Ramos (cell line): ENCODE measurements around the gene THSD4.
"Not testable (repeated sequence)": the region's sequence is repeated elsewhere in the genome, so short reads cannot be mapped to it uniquely, and the experiment has no call there.

ENCODE experiments used
- in situ Hi-C: fragments of 300-500 bp; cut with MboI; formaldehyde crosslinking; loops from one replicate; pipeline ENCODE4 v1.14.3; 2022; ENCODE audit warnings: low sequenced_read_pairs; ENCODE audit not compliant: unreplicated experiment

THSD4 gene

DNA sequence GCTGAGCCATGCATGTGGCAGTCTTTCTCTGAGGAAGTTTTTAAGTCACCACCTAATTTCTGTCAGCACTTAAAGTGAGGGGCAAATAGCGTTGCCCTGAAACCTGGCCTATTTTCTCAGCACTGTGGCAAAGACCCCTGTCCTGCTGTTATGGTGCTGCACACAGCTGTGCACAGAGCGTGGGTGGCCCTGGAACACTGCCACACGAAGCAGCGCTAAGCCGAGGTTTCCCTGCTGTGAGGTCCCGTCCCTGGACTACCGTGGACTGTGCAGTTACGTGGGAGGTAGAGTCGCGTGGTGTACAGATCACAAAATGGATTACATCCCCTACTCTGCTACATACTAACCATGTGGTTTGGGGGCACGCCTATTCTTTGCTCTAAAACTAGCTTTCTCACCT, 593.5 kb downstream of the THSD4 start:
- in situ Hi-C loops, result no loop called here

GRCh38 chr15:71709808-71710418, 594.6 kb downstream of the THSD4 start:
- in situ Hi-C loops, result no loop called here

- in situ Hi-C loops, result no loop called here
Measured at GRCh38 chr15:71712182-71712581, 596.9 kb downstream of the THSD4 start.

GRCh38 chr15:71713191-71713809, 598.0 kb downstream of the THSD4 start:
- in situ Hi-C loops, result no loop called here

- in situ Hi-C loops, result no loop called here
Measured at GRCh38 chr15:71715914-71716313, 600.6 kb downstream of the THSD4 start.

- in situ Hi-C loops, result no loop called here
Measured at GRCh38 chr15:71716990-71717389, 601.7 kb downstream of the THSD4 start.

DNA sequence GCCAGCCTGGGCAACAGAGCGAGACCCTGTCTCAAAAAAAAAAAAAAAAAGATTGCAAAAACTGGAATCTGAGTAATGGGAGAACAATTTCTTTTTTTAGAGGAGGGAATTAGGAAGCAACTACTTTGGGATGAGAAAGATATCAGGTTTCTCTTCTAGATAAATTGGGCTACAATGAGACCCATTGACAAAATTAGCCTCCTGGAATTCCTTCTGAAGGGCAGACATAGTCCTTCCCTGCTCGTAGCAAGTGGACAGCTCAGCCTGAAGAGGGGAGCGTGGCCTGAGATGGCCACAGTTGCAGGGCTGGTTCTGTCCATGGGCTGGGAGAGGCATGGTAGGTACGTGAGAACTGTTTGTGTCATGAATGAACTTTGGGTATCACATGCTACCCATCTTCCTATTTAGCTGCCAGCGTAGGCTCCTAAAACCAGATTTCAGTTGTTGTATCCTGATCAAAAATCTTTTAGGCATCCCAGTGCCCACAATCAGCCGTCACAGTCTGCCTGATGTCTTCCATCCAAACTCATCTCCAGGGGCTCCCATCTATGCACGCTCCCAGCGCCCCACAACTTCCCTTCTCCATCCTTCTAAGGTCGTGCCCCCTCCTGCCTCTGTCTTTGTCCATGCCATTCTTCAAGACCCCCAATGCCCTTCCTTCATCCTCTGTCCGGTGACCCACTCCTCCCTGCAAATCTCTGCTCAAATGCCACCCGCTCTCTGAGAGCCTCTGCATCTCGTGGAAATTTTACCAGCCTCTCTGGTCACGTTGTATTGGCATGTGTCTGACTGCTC, 603.0 kb downstream of the THSD4 start:
- in situ Hi-C loops, result no loop called here

- in situ Hi-C loops, result no loop called here
Measured at GRCh38 chr15:71723344-71723743, 608.1 kb downstream of the THSD4 start.

- in situ Hi-C loops, result not testable (repeated sequence)
Measured at GRCh38 chr15:71725207-71725955, 610.1 kb downstream of the THSD4 start.

DNA sequence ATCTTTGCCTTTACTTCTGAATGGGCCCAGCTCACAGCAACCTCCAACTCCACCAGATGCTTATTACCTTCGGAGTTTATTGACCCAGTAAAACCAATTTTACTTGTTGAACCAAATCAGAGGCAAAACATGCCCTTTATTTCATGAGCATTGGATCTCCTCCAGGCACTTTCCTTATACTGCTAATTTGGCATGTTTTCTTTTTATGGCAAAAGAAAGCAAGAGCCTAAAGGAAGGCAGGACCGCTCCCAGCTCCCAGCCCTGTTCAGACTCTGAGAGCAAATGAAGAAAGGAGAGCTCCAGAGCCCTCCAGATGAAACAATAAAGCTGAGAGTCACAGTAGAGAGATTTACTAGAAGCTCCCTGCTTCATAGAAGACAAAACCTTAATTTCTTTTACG, 613.6 kb downstream of the THSD4 start:
- in situ Hi-C loops, result no loop called here

DNA sequence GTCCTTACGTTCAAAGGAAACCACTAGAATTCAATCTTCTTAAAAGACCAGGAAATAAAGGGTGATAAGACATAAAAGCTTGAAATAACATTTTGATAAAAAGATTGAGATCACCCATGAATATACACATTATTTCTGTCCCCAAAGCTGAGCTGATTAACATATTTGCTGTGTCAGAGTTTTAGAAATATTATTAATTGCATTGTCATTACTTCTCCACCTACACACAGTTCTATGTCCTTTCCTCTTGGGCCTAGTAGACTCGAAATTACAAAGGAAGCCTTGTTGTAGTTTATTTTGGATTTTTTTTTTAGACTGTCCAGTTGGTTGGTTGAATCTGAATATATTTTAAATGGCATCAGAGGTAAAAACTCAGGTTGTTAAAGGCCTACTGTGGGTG, 614.0 kb downstream of the THSD4 start:
- in situ Hi-C loops, result no loop called here

GRCh38 chr15:71730277-71731144, 615.2 kb downstream of the THSD4 start:
- in situ Hi-C loops, result no loop called here

GRCh38 chr15:71732636-71733035, 617.4 kb downstream of the THSD4 start:
- in situ Hi-C loops, result no loop called here

GRCh38 chr15:71733122-71733521, 617.9 kb downstream of the THSD4 start:
- in situ Hi-C loops, result no loop called here

DNA sequence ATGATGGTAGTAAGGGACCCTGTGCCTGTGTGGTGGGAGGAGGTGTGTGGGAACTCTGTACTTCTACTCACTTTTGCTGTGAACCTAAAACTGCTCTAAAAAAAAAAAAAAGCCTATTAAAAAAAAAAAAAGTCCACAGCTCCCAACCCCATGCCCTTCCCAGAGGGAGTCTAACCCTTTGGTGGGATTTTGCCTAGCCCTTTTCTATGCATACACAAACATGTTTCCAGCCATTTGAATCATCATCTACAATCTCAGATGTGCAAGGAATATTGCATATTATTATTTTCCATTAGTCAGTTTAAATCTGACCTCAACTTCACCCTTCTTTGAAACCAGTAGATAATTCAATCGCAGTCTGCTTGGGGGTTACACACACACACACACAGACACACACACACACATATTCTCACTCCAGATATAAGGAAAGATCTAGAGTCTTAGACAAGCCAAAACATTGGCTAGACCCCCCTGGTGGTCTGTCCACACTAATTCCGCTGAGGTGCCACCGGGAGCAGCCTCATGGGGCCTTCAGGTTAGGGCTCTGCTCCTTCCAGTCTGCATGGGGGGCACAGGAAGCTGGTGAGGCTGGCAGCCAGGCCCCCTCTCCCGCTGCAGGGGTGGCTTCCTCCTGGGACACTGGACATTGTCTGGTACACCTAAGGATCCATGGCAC, 619.6 kb downstream of the THSD4 start:
- in situ Hi-C loops, result no loop called here

DNA sequence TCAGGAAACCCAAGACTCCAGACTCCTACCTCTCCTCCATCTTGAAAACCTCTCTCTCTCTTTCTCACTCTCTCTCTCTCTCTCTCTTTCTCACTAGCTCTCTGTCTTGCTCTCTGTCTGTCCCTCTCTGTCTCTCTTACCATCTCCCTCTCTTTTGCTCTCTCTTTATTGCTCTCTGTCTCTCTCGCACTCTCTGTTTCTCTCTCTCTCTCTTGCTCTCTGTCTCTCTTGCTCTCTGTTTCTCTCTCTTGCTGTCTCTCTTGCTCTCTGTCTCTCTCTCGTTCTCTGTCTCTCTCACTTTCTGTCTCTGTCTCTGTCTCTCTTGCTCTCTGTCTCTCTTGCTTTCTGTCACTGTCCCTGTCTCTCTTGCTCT, 620.1 kb downstream of the THSD4 start:
- in situ Hi-C loops, result no loop called here

DNA sequence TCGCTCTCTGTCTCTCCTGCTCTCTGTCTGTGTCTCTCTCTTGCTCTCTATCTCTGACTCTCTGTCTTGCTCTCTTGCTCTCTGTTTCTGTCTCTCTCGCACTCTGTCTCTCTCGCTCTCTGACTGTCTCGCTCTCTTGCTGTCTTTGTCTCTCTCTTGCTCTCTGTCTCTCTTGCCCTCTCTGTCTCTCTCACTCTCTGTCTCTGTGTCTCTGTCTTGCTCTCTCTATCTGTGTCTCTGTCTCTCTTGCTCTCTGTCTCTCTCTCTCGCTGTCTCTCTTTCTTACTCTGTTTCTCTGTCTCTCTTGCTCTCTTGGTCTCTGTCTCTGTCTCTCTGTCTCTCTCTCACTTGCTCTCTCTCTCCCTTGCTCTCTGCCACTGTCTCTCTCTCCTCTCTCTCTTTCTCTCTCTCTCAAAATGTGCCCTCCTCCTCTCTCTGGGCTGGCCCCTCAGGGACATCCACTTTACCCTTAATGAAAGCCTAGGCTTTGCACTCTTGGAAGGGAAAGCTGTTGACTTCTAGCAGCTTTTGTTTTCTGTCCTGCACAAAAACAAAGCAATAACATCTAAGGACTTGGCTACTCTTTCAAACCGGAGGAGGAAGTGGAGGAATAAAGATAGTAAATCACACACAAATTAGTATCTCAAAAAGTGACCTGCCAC, 621.1 kb downstream of the THSD4 start:
- in situ Hi-C loops, result no loop called here

DNA sequence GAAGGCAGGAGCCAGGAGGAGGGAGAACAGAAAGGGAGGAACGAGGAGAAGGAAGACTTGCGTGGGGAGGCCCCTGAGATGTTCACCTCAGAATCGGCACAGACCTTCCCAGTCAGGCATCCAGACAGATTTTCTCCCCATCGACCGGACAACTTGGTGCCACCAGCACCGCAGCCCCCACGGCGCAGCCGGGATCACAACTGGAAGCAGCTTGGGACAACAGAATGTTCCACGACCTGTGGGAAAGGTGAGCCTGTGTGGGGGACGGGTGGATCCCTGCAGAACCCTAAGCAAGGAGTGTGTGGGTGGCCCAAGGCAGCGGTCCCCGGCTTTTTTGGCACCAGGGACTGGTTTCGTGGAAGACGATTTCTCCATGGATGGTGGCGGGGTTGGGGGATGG, 622.5 kb downstream of the THSD4 start:
- in situ Hi-C loops, result no loop called here

- in situ Hi-C loops, result no loop called here
Measured at GRCh38 chr15:71739355-71739754, 624.1 kb downstream of the THSD4 start.
